Activated CD4-positive, alpha-beta T cell treated with anti-CD3 and anti-CD28 coated beads for 36 hours (primary cell): Measurements from ENCODE around the gene EIF2AK2. TPM values are rescaled to one million over a fixed set of nuclear protein-coding genes. Genes with fewer than 3 reads are reported as not detected.
"Not testable (repeated sequence)": the region's sequence is repeated elsewhere in the genome, so short reads cannot be mapped to it uniquely, and the experiment has no call there.

Source experiments
- ATAC-seq: fragments of 200-7000 bp; cut with Tn5 transposase; one replicate; pipeline ENCODE4 v1.10.0; 2021; ENCODE audit warnings: mild to moderate bottlenecking, moderate library complexity
- CTCF ChIA-PET: fragments of 350-600 bp; sonication (Branson Sonifier 250); formaldehyde crosslinking; loops from one replicate; lab custom pipeline; 2021; ENCODE audit warnings: antibody characterized with exemption; lab: Charles Lee
- POLR2A ChIA-PET: fragments of 350-600 bp; sonication (Branson Sonifier 250); formaldehyde crosslinking; loops from one replicate; lab custom pipeline; 2021; ENCODE audit warnings: antibody characterized with exemption, inconsistent platforms; lab: Charles Lee
- DNase-seq: peaks from one replicate; pipeline ENCODE4 v3.0.0-alpha.2; 2020
- H3K27ac Mint-ChIP-seq: one replicate; pipeline ENCODE4 v1.8.0; 2021; ENCODE audit warnings: mixed read lengths
- H3K27me3 Mint-ChIP-seq: one replicate; pipeline ENCODE4 v1.8.0; 2021; ENCODE audit warnings: mixed read lengths
- H3K36me3 Mint-ChIP-seq: one replicate; pipeline ENCODE4 v1.8.0; 2021; ENCODE audit warnings: low read depth, mixed read lengths
- H3K4me1 Mint-ChIP-seq: one replicate; pipeline ENCODE4 v1.8.0; 2021; ENCODE audit warnings: mixed read lengths
- H3K4me3 Mint-ChIP-seq: one replicate; pipeline ENCODE4 v1.8.0; 2021; ENCODE audit warnings: mild to moderate bottlenecking, moderate library complexity, mixed read lengths
- H3K9me3 Mint-ChIP-seq: one replicate; pipeline ENCODE4 v1.8.0; 2021; ENCODE audit warnings: low read depth, mixed read lengths
- intact Hi-C, 2 experiments: fragments of 100-400 bp; cut with DNase I in 1 of 2; cut with micrococcal nuclease in 1 of 2; formaldehyde crosslinking; loops; one replicate each; pipeline versions ENCODE4 v1.14.2 to v1.15.1; 2022 to 2024; cut with DNase I, micrococcal nuclease
- total RNA-seq, 2 experiments: library from RNA; stranded (reverse); gene quantifications; one replicate each; pipeline ENCODE4 v1.2.3, GENCODE V29; 2021

Gene EIF2AK2
- total RNA-seq, result 10 to 100 TPM; 66.4 to 70.6 TPM

- Mint-ChIP-seq H3K9me3 (no peaks in the 10 kb centered on the region), H3K27me3 (no peaks in the 10 kb centered on the region), H3K27ac (peak within 1 kb of the TSS; percentile 89), H3K4me1 (peaks cover 40% of the 10 kb centered on the region), H3K4me3 (peak within 1 kb of the TSS; percentile 85), H3K36me3 (peaks cover 30% of the 10 kb centered on the region)
- DNase-seq (peak; percentile 89), ATAC-seq (peak; percentile 93)
- POLR2A ChIA-PET, result interaction anchor here (0.6 to 1.1 kb wide), 4 partner anchors 75 to 749 kb away, joined by 3 to 5 read pairs (median 4); partner anchors contain the start of genes CEBPZ and NDUFAF7
- intact Hi-C loops, result loop anchor here in 1 of 2 experiments (1.0 to 5.0 kb wide), 5 partner anchors 39 to 715 kb away; partner anchors contain the start of genes CEBPZ, CEBPZOS, GPATCH11 and HEATR5B
- CTCF ChIA-PET, result interaction anchor here (0.6 to 2.7 kb wide), 4 partner anchors 11 to 281 kb away, joined by 3 to 17 read pairs (median 4); partner anchors contain the start of gene CEBPZOS
Observed at GRCh38 chr2:37156857-37157714, at the start of gene EIF2AK2. Gene EIF2AK2, minus strand, starts transcription at chr2:37156980. Its CDS starts 9,174 bp downstream, at chr2:37147806.

GRCh38 chr2:37205689-37206341 is 49.0 kb upstream of the EIF2AK2 start:
- no peak for ATAC-seq
- Mint-ChIP-seq H3K27me3 (no peaks in the 10 kb centered on the region), H3K9me3 (peaks cover 43% of the 10 kb centered on the region), H3K36me3 (peaks cover 89% of the 10 kb centered on the region), H3K4me1 (peaks cover 25% of the 10 kb centered on the region), H3K4me3 (no peak overlapping the region), H3K27ac (no peak overlapping the region)
- intact Hi-C loops, result no loop called here
- DNase-seq, result no peak
- CTCF ChIA-PET, result no interaction called here
- POLR2A ChIA-PET, result no interaction called here

GRCh38 chr2:37205071-37205661 is 48.4 kb upstream of the EIF2AK2 start:
- POLR2A ChIA-PET, H3K27me3 Mint-ChIP-seq, H3K27ac Mint-ChIP-seq, DNase-seq, intact Hi-C loops, CTCF ChIA-PET, ATAC-seq, H3K4me3 Mint-ChIP-seq: not testable (repeated sequence)
- Mint-ChIP-seq H3K4me1 (peaks cover 32% of the 10 kb centered on the region), H3K36me3 (peaks cover 87% of the 10 kb centered on the region), H3K9me3 (peaks cover 43% of the 10 kb centered on the region)

DNA sequence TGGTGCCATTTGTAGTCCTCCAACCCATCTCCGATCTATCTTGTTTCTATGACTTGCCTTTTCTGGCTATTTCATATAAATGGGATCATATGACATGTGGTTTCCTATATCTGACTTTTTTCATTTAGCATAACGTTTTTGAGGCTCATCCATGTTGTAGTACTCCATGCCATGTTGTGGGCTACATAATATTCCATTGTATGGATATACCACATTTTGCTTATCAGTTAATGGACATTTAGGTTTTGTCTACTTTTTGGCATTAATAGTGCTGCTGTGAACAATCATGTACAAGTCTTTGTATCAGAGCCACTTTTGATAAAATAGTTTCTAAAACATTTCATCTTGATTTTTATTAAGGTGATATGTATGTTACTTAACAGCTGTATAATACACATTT is 46.9 kb upstream of the EIF2AK2 start:
- ChIA-PET POLR2A (no interaction called here), CTCF (interaction anchor here (0.7 to 0.9 kb wide), 2 partner anchors 18 to 28 kb away, joined by 3 read pairs; partner anchors contain the start of genes CEBPZ and NDUFAF7)
- H3K27me3 Mint-ChIP-seq, result no peaks in the 10 kb centered on the region
- ATAC-seq, result no peak
- H3K36me3 Mint-ChIP-seq, result peaks cover 83% of the 10 kb centered on the region
- H3K4me1 Mint-ChIP-seq, result peaks cover 41% of the 10 kb centered on the region
- DNase-seq, result no peak
- intact Hi-C loops, result no loop called here
- no peak overlapping the region for H3K27ac Mint-ChIP-seq
- H3K9me3 Mint-ChIP-seq, result peaks cover 31% of the 10 kb centered on the region
- no peak overlapping the region for H3K4me3 Mint-ChIP-seq

DNA sequence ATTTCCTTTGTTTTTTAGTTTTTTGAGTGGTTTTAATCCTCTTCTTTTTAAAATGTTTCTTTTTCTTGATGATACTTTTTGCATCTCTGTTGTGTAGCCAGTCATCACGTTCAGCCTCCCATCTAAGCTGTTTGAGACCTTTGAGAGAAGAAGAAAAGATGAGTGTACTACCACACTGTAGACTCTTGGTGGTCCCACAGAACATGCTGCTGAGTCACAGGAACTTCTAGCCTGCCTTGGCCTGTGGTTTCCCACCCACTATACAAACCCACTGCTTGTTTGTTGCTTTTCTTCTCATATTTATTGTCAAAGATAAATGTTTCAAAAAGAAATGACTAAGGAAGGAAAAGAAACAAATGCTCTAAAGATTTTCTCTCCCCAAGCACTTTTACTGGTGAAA is 45.0 kb upstream of the EIF2AK2 start:
- POLR2A ChIA-PET, result no interaction called here
- CTCF ChIA-PET, result interaction anchor here (1.0 to 1.7 kb wide), 2 partner anchors 10 to 676 kb away, joined by 3 to 5 read pairs; no protein-coding TSS in a partner anchor
- H3K27ac Mint-ChIP-seq, result peak overlapping the region; percentile 75

DNA sequence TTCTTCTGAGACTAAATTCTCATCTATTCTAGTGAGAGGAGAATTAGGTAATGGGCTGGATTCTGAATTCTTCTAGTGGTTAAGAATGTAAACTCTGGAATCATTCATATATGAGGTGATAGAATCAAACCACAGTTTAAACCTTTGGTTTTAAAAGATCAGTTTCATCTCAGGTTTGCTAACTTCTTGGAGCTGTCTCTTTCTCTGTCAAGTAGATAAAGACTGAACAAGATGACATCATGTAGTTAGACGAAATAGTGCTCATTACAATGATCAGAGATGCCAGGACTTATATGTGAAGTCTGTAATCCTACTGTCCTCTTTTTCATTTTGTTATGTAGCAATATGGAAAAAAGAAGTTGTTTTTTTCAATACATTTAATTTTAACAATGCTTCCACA is 44.4 kb upstream of the EIF2AK2 start:
- H3K36me3 Mint-ChIP-seq, result peaks cover 61% of the 10 kb centered on the region
- no peaks in the 10 kb centered on the region for H3K27me3 Mint-ChIP-seq
- ChIA-PET POLR2A (no interaction called here), CTCF (interaction anchor here (0.6 to 1.7 kb wide), 3 partner anchors 10 to 676 kb away, joined by 3 to 5 read pairs (median 3); no protein-coding TSS in a partner anchor)
- ATAC-seq (peak; percentile 7), DNase-seq (no peak)
- peaks cover 41% of the 10 kb centered on the region for H3K4me1 Mint-ChIP-seq
- peak overlapping the region; percentile 60 for H3K27ac Mint-ChIP-seq
- intact Hi-C loops, result no loop called here
- peaks cover 10% of the 10 kb centered on the region for H3K9me3 Mint-ChIP-seq
- no peak overlapping the region for H3K4me3 Mint-ChIP-seq

More for the DNA sequence above, 45.0 kb upstream of the EIF2AK2 start:
- peaks cover 41% of the 10 kb centered on the region for H3K4me1 Mint-ChIP-seq
- intact Hi-C loops, result no loop called here
- no peak overlapping the region for H3K4me3 Mint-ChIP-seq
- H3K9me3 Mint-ChIP-seq, result peaks cover 13% of the 10 kb centered on the region
- H3K27me3 Mint-ChIP-seq, result no peaks in the 10 kb centered on the region
- DNase-seq (peak; percentile 40), ATAC-seq (peak; percentile 63)
- peaks cover 64% of the 10 kb centered on the region for H3K36me3 Mint-ChIP-seq

DNA sequence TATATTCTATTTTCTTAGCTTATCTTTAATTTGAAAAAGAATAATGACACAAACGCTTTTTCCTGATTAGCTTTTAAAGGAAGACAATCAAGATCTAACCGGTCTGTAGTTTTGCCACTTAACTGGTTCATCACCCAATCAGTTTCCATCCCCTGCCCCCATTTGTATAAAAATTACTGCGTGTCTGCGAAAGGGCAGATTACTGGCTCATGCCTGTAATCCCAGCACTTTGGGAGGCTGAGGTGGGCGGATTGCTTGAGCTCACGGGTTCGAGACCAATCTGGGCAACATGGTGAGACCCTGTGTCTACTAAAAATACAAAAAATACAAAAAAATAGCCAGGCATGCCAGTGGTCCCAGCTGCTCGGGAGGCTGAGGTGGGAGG is 41.9 kb upstream of the EIF2AK2 start:
- CTCF ChIA-PET, result no interaction called here
- intact Hi-C loops, result no loop called here
- Mint-ChIP-seq H3K9me3 (peaks cover 3% of the 10 kb centered on the region), H3K27ac (no peak overlapping the region), H3K36me3 (peaks cover 38% of the 10 kb centered on the region), H3K4me3 (no peak overlapping the region), H3K27me3 (no peaks in the 10 kb centered on the region), H3K4me1 (peaks cover 41% of the 10 kb centered on the region)
- no peak for DNase-seq
- no peak for ATAC-seq
- POLR2A ChIA-PET, result interaction anchor here (0.8 kb wide), 1 partner anchor 168 kb away, joined by 3 read pairs; no protein-coding TSS in a partner anchor

GRCh38 chr2:37196320-37197195 is 39.8 kb upstream of the EIF2AK2 start, which contains the start of gene CEBPZOS:
Gene CEBPZOS, plus strand, starts transcription at chr2:37196496. Its CDS starts 3,209 bp downstream, at chr2:37199705.
- Mint-ChIP-seq H3K36me3 (peaks cover 23% of the 10 kb centered on the region), H3K4me1 (peaks cover 33% of the 10 kb centered on the region), H3K9me3 (no peaks in the 10 kb centered on the region), H3K27me3 (no peaks in the 10 kb centered on the region), H3K27ac (peak within 1 kb of the TSS; percentile 95), H3K4me3 (peak within 1 kb of the TSS; percentile 86)
- POLR2A ChIA-PET, result interaction anchor here (0.8 kb wide), 1 partner anchor 181 kb away, joined by 3 read pairs; no protein-coding TSS in a partner anchor
- ATAC-seq (peak; percentile 84), DNase-seq (peak; percentile 93)
- intact Hi-C loops, result loop anchor here (1.0 kb wide), 5 partner anchors 28 to 230 kb away; partner anchors contain the start of genes CEBPZ (in 2 of the 2), NDUFAF7 (in 2 of the 2), PRKD3 (in 1 of the 2) and STRN (in 1 of the 2)
- CTCF ChIA-PET, result interaction anchor here (0.6 to 1.9 kb wide), 5 partner anchors 18 to 104 kb away, joined by 3 to 5 read pairs (median 4); no protein-coding TSS in a partner anchor

DNA sequence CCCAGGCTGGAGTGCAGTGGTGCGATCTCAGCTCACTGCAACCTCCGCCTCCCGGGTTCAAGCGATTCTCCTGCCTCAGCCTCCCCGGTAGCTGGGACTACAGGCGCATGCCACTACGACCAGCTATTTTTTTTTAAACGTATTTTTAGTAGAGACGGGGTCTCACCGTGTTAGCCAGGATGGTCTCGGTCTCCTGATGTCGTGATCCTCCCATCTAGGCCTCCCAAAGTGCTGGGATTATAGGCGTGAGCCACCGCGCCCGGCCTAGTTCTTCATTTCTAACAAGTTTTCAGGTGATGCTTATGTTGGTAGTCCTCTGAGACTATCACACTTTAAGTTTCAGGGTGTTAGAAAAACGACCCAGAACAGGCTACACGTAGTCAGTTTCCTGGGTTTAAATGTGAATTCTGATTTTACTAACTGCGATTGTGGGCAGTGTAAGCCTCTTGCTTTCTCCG is 39.1 kb upstream of the EIF2AK2 start:
- H3K9me3 Mint-ChIP-seq, POLR2A ChIA-PET, H3K27me3 Mint-ChIP-seq, DNase-seq: not testable (repeated sequence)
- intact Hi-C loops, result loop anchor here (1.0 kb wide), 4 partner anchors 28 to 128 kb away; partner anchors contain the start of genes CEBPZ (in 2 of the 2), NDUFAF7 (in 2 of the 2) and PRKD3 (in 1 of the 2)
- ATAC-seq, result peak; percentile 15
- Mint-ChIP-seq H3K4me1 (peaks cover 28% of the 10 kb centered on the region), H3K36me3 (peaks cover 20% of the 10 kb centered on the region), H3K4me3 (peak overlapping the region; percentile 86), H3K27ac (peak overlapping the region; percentile 95)
- CTCF ChIA-PET, result interaction anchor here (0.6 to 1.9 kb wide), 2 partner anchors 27 to 1193 kb away, joined by 3 to 5 read pairs; no protein-coding TSS in a partner anchor

DNA sequence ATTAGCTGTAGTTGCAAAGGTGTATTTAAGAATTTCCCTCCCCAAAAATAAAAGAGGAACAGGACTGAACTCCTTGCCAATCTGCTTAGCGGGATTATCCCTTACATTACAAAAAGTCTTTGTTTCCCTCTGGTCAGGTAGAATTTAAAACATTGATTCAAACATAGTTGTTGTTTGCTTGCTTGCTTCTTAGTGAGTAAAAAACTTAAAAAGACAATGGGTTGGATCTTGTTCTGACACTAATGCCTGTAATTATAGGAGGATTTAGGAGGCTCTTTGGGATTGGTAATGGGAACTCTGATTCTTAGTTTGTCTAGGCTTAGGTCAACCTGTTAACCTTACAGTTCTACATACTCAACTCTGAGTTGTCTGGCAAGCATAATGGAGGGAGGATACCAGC is 35.8 kb upstream of the EIF2AK2 start:
- intact Hi-C loops, result no loop called here
- no peak for ATAC-seq
- ChIA-PET CTCF (no interaction called here), POLR2A (no interaction called here)
- Mint-ChIP-seq H3K27me3 (no peaks in the 10 kb centered on the region), H3K9me3 (no peaks in the 10 kb centered on the region), H3K4me1 (peaks cover 10% of the 10 kb centered on the region), H3K27ac (no peak overlapping the region), H3K36me3 (peaks cover 3% of the 10 kb centered on the region), H3K4me3 (no peak overlapping the region)
- no peak for DNase-seq
